Measurements from ENCODE around the gene ILDR2. TPM values are rescaled to one million over a fixed set of nuclear protein-coding genes. Genes with fewer than 3 reads are reported as not detected.

The ILDR2 gene
- total and polyA plus RNA-seq, 9 of the 15 experiments (the other 6 are each of a cell fraction or from before 2014, with no cell fraction given): 0.03 to 0.31 (median 0.18) TPM; not detected in 2

DNA sequence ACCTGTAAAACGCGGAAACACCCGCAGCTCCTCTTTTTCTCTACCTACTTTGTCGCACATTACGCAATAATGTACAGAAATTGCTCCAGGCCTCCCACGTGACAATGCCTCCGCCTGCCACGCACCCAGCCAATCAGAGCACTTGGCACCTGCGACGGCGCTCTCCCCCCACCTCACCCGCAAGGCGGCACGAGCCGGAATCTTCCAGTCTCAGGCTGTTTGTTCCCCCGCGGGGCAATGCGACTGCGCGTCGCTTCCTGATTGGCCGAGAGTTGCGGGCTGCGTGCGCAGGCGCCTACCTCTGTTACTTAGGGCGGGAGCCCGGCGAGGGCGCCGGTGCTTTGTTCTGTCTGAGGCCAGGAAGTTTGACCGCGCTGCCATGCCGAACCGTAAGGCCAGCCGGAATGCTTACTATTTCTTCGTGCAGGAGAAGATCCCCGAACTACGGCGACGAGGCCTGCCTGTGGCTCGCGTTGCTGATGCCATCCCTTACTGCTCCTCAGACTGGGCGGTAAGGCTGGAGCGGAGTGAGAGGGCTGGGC, 13.7 kb upstream of the ILDR2 start, which contains the start of gene MAEL (continued):
- TF ChIP-seq NR4A1 (CRISPR knock-in tag; IDR thresholded peaks at IDR 0.05) (no peak), NR4A1 (tag; IDR thresholded peaks at IDR 0.05) (no peak), ETV1 (tag; conservative IDR thresholded peaks at IDR 0.05; ENCODE audit: low read depth) (no peak), MBD2 (IDR thresholded peaks at IDR 0.05; ENCODE audit: borderline replicate concordance, low read depth) (no peak), NELFE (IDR thresholded peaks at IDR 0.05; ENCODE audit: insufficient read depth, insufficient read length) (no peak), RBM14 (IDR thresholded peaks at IDR 0.05; ENCODE audit: borderline replicate concordance, insufficient read depth, low read depth, low read length) (no peak), ZNF561 (CRISPR knock-in tag; conservative IDR thresholded peaks at IDR 0.05) (no peak), MYNN (IDR thresholded peaks at IDR 0.05) (no peak), MYNN (CRISPR knock-in tag; IDR thresholded peaks at IDR 0.05) (no peak), YY1 (IDR thresholded peaks at IDR 0.05; ENCODE audit: borderline replicate concordance in 1 of 3, control insufficient read depth in 1 of 3, extremely low read depth in 1 of 3, insufficient read depth in 3 of 3, insufficient read length in 1 of 3, insufficient replicate concordance in 2 of 3, low read depth in 1 of 3, low read length in 2 of 3) (no peak), ETV5 (CRISPR knock-in tag; IDR thresholded peaks at IDR 0.05; ENCODE audit: low read depth) (no peak), ZNF253 (CRISPR knock-in tag; conservative IDR thresholded peaks at IDR 0.05) (no peak), ZNF41 (CRISPR knock-in tag; conservative IDR thresholded peaks at IDR 0.05) (no peak), ZBTB1 (CRISPR knock-in tag; IDR thresholded peaks at IDR 0.05; ENCODE audit: borderline replicate concordance, low read depth) (no peak), ZNF644 (tag; IDR thresholded peaks at IDR 0.05; ENCODE audit: low read depth) (no peak), TGIF2 (CRISPR knock-in tag; IDR thresholded peaks at IDR 0.05) (no peak), NFYB (IDR thresholded peaks at IDR 0.05; ENCODE audit: extremely low read depth, insufficient read length) (peak; percentile 52), HCFC1 (IDR thresholded peaks at IDR 0.05; ENCODE audit: low read depth, low read length) (no peak)
- TF ChIP-seq, protein P1, sequence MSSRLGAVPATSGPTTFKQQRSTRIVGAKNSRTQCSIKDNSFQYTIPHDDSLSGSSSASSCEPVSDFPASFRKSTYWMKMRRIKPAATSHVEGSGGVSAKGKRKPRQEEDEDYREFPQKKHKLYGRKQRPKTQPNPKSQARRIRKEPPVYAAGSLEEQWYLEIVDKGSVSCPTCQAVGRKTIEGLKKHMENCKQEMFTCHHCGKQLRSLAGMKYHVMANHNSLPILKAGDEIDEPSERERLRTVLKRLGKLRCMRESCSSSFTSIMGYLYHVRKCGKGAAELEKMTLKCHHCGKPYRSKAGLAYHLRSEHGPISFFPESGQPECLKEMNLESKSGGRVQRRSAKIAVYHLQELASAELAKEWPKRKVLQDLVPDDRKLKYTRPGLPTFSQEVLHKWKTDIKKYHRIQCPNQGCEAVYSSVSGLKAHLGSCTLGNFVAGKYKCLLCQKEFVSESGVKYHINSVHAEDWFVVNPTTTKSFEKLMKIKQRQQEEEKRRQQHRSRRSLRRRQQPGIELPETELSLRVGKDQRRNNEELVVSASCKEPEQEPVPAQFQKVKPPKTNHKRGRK (tag; IDR thresholded peaks at IDR 0.05): no peak
- TF ChIP-seq, protein P2, sequence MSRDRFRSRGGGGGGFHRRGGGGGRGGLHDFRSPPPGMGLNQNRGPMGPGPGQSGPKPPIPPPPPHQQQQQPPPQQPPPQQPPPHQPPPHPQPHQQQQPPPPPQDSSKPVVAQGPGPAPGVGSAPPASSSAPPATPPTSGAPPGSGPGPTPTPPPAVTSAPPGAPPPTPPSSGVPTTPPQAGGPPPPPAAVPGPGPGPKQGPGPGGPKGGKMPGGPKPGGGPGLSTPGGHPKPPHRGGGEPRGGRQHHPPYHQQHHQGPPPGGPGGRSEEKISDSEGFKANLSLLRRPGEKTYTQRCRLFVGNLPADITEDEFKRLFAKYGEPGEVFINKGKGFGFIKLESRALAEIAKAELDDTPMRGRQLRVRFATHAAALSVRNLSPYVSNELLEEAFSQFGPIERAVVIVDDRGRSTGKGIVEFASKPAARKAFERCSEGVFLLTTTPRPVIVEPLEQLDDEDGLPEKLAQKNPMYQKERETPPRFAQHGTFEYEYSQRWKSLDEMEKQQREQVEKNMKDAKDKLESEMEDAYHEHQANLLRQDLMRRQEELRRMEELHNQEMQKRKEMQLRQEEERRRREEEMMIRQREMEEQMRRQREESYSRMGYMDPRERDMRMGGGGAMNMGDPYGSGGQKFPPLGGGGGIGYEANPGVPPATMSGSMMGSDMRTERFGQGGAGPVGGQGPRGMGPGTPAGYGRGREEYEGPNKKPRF (IDR thresholded peaks at IDR 0.05; ENCODE audit: low read depth, low read length): no peak
- TF ChIP-seq, protein P3, sequence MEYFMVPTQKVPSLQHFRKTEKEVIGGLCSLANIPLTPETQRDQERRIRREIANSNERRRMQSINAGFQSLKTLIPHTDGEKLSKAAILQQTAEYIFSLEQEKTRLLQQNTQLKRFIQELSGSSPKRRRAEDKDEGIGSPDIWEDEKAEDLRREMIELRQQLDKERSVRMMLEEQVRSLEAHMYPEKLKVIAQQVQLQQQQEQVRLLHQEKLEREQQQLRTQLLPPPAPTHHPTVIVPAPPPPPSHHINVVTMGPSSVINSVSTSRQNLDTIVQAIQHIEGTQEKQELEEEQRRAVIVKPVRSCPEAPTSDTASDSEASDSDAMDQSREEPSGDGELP (CRISPR knock-in tag; IDR thresholded peaks at IDR 0.05; ENCODE audit: borderline replicate concordance): peak; percentile 45; the same call in 1 of the 2 replicates
- TF ChIP-seq, protein P4, sequence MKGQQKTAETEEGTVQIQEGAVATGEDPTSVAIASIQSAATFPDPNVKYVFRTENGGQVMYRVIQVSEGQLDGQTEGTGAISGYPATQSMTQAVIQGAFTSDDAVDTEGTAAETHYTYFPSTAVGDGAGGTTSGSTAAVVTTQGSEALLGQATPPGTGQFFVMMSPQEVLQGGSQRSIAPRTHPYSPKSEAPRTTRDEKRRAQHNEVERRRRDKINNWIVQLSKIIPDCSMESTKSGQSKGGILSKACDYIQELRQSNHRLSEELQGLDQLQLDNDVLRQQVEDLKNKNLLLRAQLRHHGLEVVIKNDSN (CRISPR knock-in tag; IDR thresholded peaks at IDR 0.05): peak; percentile 79

Measured in K562 (cell line).